Astrocyte of the spinal cord (primary cell): Measurements from ENCODE around the gene CADM2.
A peak's percentile ranks its signal among the peaks of the same experiment; 100 is the strongest.

ENCODE experiments used
- DNase-seq: peaks from one replicate; pipeline ENCODE4 v3.0.0; 2011; ENCODE audit warnings: low read depth, low spot score
- H3K4me3 ChIP-seq: 2 replicates; pipeline ENCODE4 v1.5.1; 2011; ENCODE audit warnings: low read depth, mild to moderate bottlenecking, low read length, moderate library complexity
- CTCF ChIP-seq: IDR thresholded peaks from 2 replicates; pipeline ENCODE4 v1.5.1; 2012; ENCODE audit warnings: low read depth, mild to moderate bottlenecking, low read length, inconsistent platforms
- in situ Hi-C: cut with HindIII; loops from 2 replicates; pipeline ENCODE4 v1.10.0; 2017; ENCODE audit warnings: low sequenced_read_pairs

Gene CADM2

GRCh38 chr3:84960581-84960980 is 1.8 kb downstream of the CADM2 start:
- no peak for DNase-seq
- in situ Hi-C loops = no loop called here
- no peak for TF ChIP-seq CTCF
- no peak overlapping the region for H3K4me3 ChIP-seq

- TF ChIP-seq CTCF = no peak
- in situ Hi-C loops = no loop called here
- H3K4me3 ChIP-seq = no peak overlapping the region
- no peak for DNase-seq
These were observed 2.2 kb downstream of the CADM2 start for GRCh38 chr3:84961011-84961410.

- no peak for DNase-seq
- in situ Hi-C loops = no loop called here
- TF ChIP-seq CTCF = no peak
- no peak overlapping the region for H3K4me3 ChIP-seq
These were observed 2.9 kb downstream of the CADM2 start for GRCh38 chr3:84961521-84962255.

- H3K4me3 ChIP-seq = no peak overlapping the region
- DNase-seq = no peak
- in situ Hi-C loops = no loop called here
- TF ChIP-seq CTCF = no peak
These were observed 3.6 kb downstream of the CADM2 start for GRCh38 chr3:84962415-84962814.

GRCh38 chr3:84963137-84963536 is 4.3 kb downstream of the CADM2 start:
- in situ Hi-C loops = no loop called here
- no peak overlapping the region for H3K4me3 ChIP-seq
- no peak for DNase-seq
- TF ChIP-seq CTCF = no peak

- no peak for TF ChIP-seq CTCF
- in situ Hi-C loops = no loop called here
- H3K4me3 ChIP-seq = no peak overlapping the region
- peak; percentile 24 for DNase-seq
These were observed 6.4 kb downstream of the CADM2 start for GRCh38 chr3:84965141-84965540.
